ENCODE results near the gene SDHD. TPM values are rescaled to one million over a fixed set of nuclear protein-coding genes. Genes with fewer than 3 reads are reported as not detected.

The SDHD gene
- total RNA-seq = 100 to 1,000 TPM in 2 of 5 donors, 10 to 100 TPM in 3; 27.5 to 162 (median 62.5) TPM
- 100 to 1,000 TPM; 123 to 168 (median 137) TPM for polyA plus RNA-seq
- long read RNA-seq, donor 1, transcript SDHD-201 (4 exons, 1,439 nt) = major isoform, 32 of 37 reads
- long read RNA-seq, donor 1, partial matches to known transcripts = 5 of 37 reads
- long read RNA-seq, donor 1, other reads (novel, unspliced or antisense) = 0 of 37 reads
- long read RNA-seq, donor 2, transcript SDHD-201 (4 exons, 1,439 nt) = major isoform, 71 of 82 reads
- long read RNA-seq, donor 2, partial matches to known transcripts = 6 of 82 reads
- long read RNA-seq, donor 2, other reads (novel, unspliced or antisense) = 5 of 82 reads
- long read RNA-seq, donor 3, transcript SDHD-201 (4 exons, 1,439 nt) = major isoform, 46 of 78 reads
- long read RNA-seq, donor 3, partial matches to known transcripts = 26 of 78 reads
- long read RNA-seq, donor 3, other reads (novel, unspliced or antisense) = 6 of 78 reads
- long read RNA-seq, donor 4, transcript SDHD-201 (4 exons, 1,439 nt) = major isoform, 7 of 7 reads
- long read RNA-seq, donor 4, partial matches to known transcripts = 0 of 7 reads
- long read RNA-seq, donor 4, other reads (novel, unspliced or antisense) = 0 of 7 reads
- long read RNA-seq, donor 5, transcript SDHD-201 (4 exons, 1,439 nt) = major isoform, 52 of 73 reads
- long read RNA-seq, donor 5, partial matches to known transcripts = 20 of 73 reads
- long read RNA-seq, donor 5, other reads (novel, unspliced or antisense) = 0 of 73 reads
- long read RNA-seq, donor 6, transcript SDHD-201 (4 exons, 1,439 nt) = major isoform, 177 of 227 reads
- long read RNA-seq, donor 6, partial matches to known transcripts = 40 of 227 reads
- long read RNA-seq, donor 6, other reads (novel, unspliced or antisense) = 8 of 227 reads
- long read RNA-seq, donor 7, transcript SDHD-201 (4 exons, 1,439 nt) = major isoform, 83 of 128 reads
- long read RNA-seq, donor 7, partial matches to known transcripts = 38 of 128 reads
- long read RNA-seq, donor 7, other reads (novel, unspliced or antisense) = 6 of 128 reads
- long read RNA-seq, donor 8, transcript SDHD-201 (4 exons, 1,439 nt) = major isoform, 74 of 129 reads
- long read RNA-seq, donor 8, partial matches to known transcripts = 45 of 129 reads
- long read RNA-seq, donor 8, other reads (novel, unspliced or antisense) = 8 of 129 reads
- long read RNA-seq, donor 9, transcript SDHD-201 (4 exons, 1,439 nt) = major isoform, 75 of 118 reads
- long read RNA-seq, donor 9, partial matches to known transcripts = 43 of 118 reads
- long read RNA-seq, donor 9, other reads (novel, unspliced or antisense) = 0 of 118 reads
- long read RNA-seq, donor 10, transcript SDHD-201 (4 exons, 1,439 nt) = major isoform, 28 of 29 reads
- long read RNA-seq, donor 10, partial matches to known transcripts = 0 of 29 reads
- long read RNA-seq, donor 10, other reads (novel, unspliced or antisense) = 0 of 29 reads

DNA sequence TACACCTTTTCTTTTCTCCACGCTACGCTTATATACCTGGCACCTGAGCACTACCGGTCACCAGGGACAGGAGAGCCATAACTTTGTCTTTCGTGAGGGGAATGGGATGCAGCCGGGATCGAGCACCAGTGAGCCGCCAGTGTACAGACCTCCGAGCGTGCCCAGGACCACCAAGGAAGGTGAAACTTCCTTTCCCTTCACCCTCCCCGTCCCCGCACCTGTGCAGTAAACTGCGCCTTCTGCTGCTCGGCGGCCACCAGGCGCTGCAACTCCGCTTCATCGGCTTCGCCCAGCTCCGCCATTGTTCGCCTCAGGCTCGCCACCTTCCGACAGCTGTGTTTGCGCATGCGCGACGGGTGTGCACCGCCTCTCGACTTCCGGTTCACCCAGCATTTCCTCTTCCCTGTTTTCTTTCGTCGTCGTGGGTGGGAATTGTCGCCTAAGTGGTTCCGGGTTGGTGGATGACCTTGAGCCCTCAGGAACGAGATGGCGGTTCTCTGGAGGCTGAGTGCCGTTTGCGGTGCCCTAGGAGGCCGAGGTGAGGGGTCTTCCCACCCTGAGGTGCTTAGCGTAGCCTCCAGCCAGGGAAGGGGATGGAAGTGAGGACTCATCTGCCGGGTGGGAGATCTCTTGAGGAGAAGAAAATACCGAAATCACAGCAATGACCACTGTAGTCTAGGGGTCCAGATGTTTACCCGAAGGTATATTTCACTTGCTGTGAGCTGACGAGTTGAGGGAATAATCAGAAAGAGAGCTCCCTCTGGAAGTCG is at the start of gene SDHD, which contains the start of gene TIMM8B:
Gene SDHD, plus strand, starts transcription at position 452 of the 770 bp plus-strand sequence. Its CDS starts 35 bp downstream, at position 487.
Gene TIMM8B, minus strand, starts transcription at position 335 of the 770 bp plus-strand sequence. Its CDS starts 33 bp downstream, at position 302.
- H3K27me3 ChIP-seq = no peaks in the 10 kb centered on the region
- peak; percentile 95 to 99 for DNase-seq
- H3K4me3 ChIP-seq = peak within 1 kb of the TSS; percentile 73 to 94 (median 82)
- intact Hi-C loops (cut with DNase I; ENCODE audit: low total_unique reads) = no loop called here
- H3K4me1 ChIP-seq = peaks cover 30 to 48% (median 40%) of the 10 kb centered on the region in 4 donors
- H3K36me3 ChIP-seq = peaks cover 34 to 76% (median 74%) of the 10 kb centered on the region in 4 donors
- WGBS, 5 donors = 0 to 1% (median 0%) methylated on average over 42 to 45 of the region's 45 CpGs
- H3K27ac ChIP-seq = peak within 1 kb of the TSS; percentile 79 to 86 (median 85)
- no peaks in the 10 kb centered on the region for H3K9me3 ChIP-seq
- TF ChIP-seq POLR2A (IDR thresholded peaks at IDR 0.05) = no peak
- no peak for TF ChIP-seq EP300 (IDR thresholded peaks at IDR 0.05)
- TF ChIP-seq, protein P1, sequence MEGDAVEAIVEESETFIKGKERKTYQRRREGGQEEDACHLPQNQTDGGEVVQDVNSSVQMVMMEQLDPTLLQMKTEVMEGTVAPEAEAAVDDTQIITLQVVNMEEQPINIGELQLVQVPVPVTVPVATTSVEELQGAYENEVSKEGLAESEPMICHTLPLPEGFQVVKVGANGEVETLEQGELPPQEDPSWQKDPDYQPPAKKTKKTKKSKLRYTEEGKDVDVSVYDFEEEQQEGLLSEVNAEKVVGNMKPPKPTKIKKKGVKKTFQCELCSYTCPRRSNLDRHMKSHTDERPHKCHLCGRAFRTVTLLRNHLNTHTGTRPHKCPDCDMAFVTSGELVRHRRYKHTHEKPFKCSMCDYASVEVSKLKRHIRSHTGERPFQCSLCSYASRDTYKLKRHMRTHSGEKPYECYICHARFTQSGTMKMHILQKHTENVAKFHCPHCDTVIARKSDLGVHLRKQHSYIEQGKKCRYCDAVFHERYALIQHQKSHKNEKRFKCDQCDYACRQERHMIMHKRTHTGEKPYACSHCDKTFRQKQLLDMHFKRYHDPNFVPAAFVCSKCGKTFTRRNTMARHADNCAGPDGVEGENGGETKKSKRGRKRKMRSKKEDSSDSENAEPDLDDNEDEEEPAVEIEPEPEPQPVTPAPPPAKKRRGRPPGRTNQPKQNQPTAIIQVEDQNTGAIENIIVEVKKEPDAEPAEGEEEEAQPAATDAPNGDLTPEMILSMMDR (IDR thresholded peaks at IDR 0.05) = peak in 2 of 7 experiments; percentile 8 to 34
- peak; percentile 79 to 97 (median 82) for TF ChIP-seq POLR2AphosphoS5 (IDR thresholded peaks at IDR 0.05)

DNA sequence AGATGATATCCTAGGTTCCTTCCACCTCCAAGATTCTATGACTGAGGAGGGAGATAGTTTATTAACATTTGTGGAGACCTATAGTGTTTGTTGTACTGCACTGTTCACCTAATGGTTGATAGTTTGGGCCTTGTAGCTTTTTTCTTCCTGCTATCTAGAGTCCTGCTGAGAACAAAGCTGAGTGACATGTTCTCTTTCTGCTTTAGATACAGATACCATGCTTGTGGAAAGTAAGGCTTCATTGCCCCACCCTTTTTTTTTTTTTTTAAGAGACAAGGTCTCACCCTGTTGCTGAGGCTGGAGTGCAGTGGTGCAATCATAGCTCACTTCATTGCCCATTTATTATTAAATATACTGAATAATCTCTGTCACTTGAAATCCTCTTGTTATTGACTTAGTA is 49.1 kb upstream of the SDHD start:
- Histone ChIP-seq H3K27ac (no peak overlapping the region), H3K4me3 (no peak overlapping the region), H3K27me3 (no peaks in the 10 kb centered on the region), H3K4me1 (peaks cover 0 to 7% (median 0%) of the 10 kb centered on the region in 4 donors), H3K9me3 (no peaks in the 10 kb centered on the region), H3K36me3 (peaks cover 24 to 92% (median 87%) of the 10 kb centered on the region in 4 donors)
- no peak for DNase-seq
- intact Hi-C loops (cut with DNase I; ENCODE audit: low total_unique reads) = no loop called here
- TF ChIP-seq, protein P1 (IDR thresholded peaks at IDR 0.05) = no peak

DNA sequence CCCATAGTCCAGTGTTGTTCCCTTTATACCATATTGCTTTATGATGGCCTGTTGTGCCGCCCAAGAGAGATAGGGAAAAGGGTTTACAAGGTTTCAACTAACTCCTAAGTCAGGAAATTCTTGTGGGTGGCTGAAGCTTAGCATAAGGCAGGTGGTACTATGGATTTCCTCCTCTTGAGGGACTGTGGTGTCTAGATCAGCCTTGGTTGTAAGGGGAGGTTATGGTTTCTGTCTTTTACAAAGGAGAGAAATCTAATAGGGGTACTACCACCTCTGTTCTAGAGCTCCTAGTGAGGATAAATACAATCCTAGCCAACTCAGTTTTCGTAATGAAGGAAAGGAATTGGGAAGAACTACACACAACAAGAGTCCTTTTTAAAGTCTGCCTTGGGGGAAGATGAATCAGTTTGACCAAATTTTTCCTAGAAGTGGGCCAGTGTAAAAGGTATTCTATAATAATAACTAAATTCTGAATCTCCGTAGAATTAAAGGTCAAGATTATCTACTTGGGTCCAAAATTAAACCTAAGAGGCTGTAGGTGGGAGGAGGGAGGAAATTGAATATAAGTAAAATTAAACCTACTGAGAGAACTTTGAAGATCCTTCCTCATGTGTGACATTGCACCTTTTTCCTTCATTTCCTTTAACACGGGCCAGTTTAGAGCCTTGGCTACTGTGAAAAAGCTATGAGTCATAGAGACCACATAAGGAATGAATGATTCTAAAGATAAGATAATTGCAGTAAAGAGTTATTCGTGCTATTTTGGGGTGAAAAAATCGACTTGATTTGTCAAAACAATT is 44.3 kb upstream of the SDHD start:
- peaks cover 0 to 9% (median 0%) of the 10 kb centered on the region in 4 donors for H3K4me1 ChIP-seq
- peaks cover 30 to 95% (median 89%) of the 10 kb centered on the region in 4 donors for H3K36me3 ChIP-seq
- no peaks in the 10 kb centered on the region for H3K9me3 ChIP-seq
- no peaks in the 10 kb centered on the region for H3K27me3 ChIP-seq
- DNase-seq = no peak
- no peak overlapping the region for H3K4me3 ChIP-seq
- no peak overlapping the region for H3K27ac ChIP-seq
- intact Hi-C loops (cut with DNase I; ENCODE audit: low total_unique reads) = no loop called here
- TF ChIP-seq EP300 (IDR thresholded peaks at IDR 0.05) (no peak), POLR2AphosphoS5 (IDR thresholded peaks at IDR 0.05) (no peak), POLR2A (IDR thresholded peaks at IDR 0.05) (no peak)
- TF ChIP-seq, protein P1 (IDR thresholded peaks at IDR 0.05) = no peak
- 51 to 64% (median 59%) methylated on average over 6 of the region's 6 CpGs for WGBS, 5 donors
